GM12864 (cell line): Measurements from ENCODE around the gene SUGCT.

ENCODE experiments used
- DNase-seq: peaks from one replicate; pipeline ENCODE4 v3.0.0-alpha.2; 2011; ENCODE audit warnings: low read depth
- H3K4me3 ChIP-seq: 2 replicates; pipeline ENCODE4 v1.5.1; 2011; ENCODE audit warnings: mild to moderate bottlenecking, low read depth, low read length, control low read depth
- TF ChIP-seq, protein P1 (sequence below): IDR thresholded peaks from 2 replicates; pipeline ENCODE4 v1.5.1; 2011; ENCODE audit warnings: low read depth, mild to moderate bottlenecking, moderate library complexity, low read length, control low read depth, inconsistent platforms; ENCODE audit errors: missing control alignments

Gene SUGCT

DNA sequence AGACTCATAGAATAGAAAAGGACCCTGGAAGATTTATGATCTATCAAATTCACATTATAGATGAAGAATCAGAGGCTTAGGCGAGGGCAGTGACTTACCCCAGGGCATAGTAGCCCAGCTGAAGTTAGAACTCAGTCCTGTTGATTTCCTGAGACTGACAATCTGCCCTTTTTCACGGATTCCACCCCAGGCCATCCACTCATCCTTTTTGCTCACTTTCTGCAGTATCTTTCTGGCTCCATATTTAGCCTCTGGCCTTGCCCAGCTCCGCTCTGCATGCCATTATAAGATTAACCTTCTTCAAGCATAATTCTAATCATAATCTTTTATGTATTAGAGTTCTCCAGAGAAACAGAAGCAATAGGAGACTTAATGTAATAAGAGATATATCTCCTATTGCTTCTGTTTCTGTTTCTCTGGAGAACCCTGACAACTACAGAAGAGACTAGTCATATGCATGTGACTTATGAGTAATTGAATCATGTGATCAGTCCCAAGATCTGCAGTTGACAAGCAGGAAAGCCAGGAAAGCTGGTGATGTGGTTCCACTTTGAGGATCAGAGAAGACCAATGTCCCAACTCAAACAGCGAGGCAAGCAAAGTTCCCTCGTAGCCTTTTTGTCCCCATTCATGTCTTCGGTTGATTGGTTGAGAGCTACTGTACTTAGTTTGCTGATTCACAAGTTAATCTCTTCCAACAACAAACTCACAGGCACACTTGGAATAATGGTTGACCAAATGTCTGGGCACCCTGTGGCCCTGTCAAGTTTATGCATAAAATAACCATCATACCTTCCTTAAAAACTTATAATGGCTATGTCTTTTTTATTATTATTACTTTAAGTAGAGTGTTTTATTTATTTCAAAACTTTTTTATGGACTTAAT is 412.1 kb downstream of the SUGCT start:
- H3K4me3 ChIP-seq = no peak overlapping the region
- TF ChIP-seq, protein P1, sequence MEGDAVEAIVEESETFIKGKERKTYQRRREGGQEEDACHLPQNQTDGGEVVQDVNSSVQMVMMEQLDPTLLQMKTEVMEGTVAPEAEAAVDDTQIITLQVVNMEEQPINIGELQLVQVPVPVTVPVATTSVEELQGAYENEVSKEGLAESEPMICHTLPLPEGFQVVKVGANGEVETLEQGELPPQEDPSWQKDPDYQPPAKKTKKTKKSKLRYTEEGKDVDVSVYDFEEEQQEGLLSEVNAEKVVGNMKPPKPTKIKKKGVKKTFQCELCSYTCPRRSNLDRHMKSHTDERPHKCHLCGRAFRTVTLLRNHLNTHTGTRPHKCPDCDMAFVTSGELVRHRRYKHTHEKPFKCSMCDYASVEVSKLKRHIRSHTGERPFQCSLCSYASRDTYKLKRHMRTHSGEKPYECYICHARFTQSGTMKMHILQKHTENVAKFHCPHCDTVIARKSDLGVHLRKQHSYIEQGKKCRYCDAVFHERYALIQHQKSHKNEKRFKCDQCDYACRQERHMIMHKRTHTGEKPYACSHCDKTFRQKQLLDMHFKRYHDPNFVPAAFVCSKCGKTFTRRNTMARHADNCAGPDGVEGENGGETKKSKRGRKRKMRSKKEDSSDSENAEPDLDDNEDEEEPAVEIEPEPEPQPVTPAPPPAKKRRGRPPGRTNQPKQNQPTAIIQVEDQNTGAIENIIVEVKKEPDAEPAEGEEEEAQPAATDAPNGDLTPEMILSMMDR = no peak
- DNase-seq = no peak

DNA sequence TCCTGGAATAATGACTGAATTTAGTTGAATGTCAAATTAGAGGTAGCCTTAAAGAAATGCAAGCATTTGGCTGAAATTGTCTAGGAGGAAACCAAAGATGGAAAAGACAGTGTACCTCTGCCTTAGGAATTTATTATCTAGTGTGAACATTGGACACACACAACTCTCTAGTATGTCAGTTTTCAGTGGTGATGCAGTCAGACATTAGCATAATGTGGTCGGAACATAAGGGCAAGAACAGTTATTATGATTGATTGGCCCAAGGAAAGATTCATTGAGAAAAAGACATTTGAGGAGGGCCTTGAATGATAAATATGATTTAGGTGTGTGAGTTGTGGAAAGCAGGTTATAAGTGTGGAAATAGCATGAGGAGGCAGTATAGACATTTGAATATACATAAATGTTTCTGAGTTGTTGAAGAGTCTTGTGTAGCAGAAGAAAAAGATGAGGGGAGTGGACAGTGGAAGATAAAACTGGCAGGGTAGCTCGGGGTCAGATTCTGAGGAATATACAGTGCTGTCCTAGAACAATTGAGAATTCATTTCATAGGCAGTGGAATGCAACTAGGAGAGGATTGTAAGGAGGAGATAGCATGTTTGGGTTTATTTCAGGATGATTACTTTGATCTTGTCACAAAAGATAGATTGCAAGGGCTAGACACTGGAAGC is 414.7 kb downstream of the SUGCT start:
- DNase-seq = no peak
- no peak overlapping the region for H3K4me3 ChIP-seq
- TF ChIP-seq, protein P1 = no peak

DNA sequence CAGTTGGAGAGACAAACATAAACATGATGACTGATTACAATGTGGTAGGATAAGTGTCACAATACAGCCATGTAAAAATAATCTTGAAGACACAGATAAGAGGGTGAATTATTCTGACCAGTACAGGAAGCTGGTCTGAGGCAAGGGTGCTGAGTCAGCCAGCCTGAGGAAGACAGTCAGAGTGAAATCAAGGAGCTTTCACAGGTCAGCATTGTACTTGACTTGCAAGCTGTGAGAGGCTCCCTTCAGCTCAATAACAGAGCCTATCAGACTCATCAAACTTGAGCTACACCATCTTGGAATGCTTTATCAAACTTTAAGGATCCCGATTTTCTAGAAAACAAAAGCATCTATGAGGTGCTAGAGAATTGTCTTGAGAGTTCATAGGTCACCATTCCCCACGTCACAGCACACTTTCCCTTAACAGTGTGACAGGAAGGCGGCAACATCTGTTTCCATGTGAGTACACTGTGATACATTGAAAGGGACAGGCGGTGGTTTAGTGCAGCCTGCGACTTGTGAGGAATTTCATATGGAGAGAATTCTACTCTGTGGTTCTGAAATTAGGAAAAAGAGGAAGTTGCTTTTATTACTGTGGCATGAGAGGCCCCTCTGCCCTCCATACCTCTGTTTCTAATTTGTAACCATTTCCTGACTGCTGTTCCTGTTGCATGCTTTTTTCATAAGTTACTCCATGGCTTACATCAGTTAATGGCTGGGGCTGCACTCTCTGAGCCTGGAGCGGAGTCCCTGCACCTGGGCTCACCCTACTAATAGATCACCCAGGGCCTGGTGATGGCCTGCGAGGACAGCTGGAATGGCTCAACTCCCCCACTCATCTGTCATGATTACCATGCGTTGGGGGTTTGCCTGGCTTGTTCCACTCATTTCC is 417.1 kb downstream of the SUGCT start:
- DNase-seq = peak; percentile 8
- TF ChIP-seq, protein P1 = no peak
- H3K4me3 ChIP-seq = no peak overlapping the region

DNA sequence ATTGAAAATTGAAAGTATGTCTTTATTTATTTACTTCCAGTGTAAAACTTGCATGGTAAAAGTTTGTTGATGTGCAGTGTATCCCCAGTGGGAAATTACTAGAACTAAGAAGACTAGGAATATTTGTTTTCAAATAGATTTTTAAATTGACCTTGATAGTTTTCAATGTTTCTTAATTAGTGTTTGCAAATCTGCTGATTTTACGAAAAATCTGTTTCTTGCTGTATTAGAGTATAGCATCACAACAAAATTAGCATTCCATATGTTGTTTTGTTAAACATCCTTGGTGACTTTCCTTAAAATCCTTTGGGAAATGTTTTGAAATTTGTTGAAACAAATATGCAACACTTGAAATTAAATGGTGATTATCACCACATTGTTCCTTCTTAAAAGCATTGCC is 425.9 kb downstream of the SUGCT start:
- TF ChIP-seq, protein P1 = no peak
- H3K4me3 ChIP-seq = no peak overlapping the region
- DNase-seq = no peak

DNA sequence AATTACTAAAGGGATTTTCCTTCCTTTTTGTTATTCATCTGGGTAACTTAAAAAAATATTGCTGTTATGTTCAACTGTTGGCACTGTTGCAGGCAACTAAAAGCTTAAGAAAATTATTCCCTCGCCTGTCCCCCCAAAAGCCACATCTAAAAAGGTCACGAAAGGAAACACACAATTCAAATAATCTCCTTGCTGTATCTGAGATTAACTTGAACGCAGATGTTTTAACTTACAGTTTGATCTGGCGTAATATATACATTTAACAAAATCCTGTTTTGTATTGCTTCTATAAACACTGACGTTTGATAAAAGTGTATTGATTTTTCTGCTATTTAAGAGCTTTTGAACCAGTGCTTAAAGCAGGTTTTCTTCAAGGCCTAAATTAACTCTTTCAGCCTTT is 432.1 kb downstream of the SUGCT start:
- TF ChIP-seq, protein P1 = no peak
- no peak for DNase-seq
- H3K4me3 ChIP-seq = no peak overlapping the region

DNA sequence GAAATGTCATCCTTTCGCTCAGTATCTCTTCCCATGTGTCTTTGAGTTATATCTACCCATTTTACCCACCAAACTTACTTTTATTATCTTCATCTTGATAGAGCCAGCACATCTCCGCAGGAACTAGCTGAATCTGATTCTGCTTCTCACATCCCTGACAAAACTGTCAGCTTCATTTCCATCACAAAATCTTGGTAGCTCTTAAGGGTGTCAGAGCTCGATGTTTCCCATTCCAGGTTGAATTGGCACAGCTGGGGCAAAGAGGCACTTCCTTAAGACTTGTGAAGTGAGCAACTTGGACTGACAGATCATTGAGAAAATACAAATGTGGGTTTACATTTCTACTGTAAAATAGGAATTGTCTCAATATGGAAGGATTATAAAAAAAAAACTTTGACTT is 434.5 kb downstream of the SUGCT start:
- DNase-seq = no peak
- no peak overlapping the region for H3K4me3 ChIP-seq
- TF ChIP-seq, protein P1 = no peak
